ENCODE data around the gene BTBD10. TPM values are rescaled to one million over a fixed set of nuclear protein-coding genes. Genes with fewer than 3 reads are reported as not detected.

BTBD10 gene
- total RNA-seq, 1 donor from 2014 or later: 21.9 TPM

- Histone ChIP-seq H3K27me3 (no peaks in the 10 kb centered on the region), H3K36me3 (no peaks in the 10 kb centered on the region), H3K9me3 (peaks cover 13% of the 10 kb centered on the region), H3K27ac (no peak overlapping the region), H3K4me1 (no peaks in the 10 kb centered on the region), H3K4me3 (no peak overlapping the region)
- no peak for DNase-seq
- ATAC-seq: no peak
- TF ChIP-seq CTCF (IDR thresholded peaks at IDR 0.05): no peak
- intact Hi-C loops (cut with DNase I): no loop called here
These were observed 33.7 kb downstream of the BTBD10 start for GRCh38 chr11:13429288-13429687.

- no peaks in the 10 kb centered on the region for H3K27me3 ChIP-seq
- H3K4me1 ChIP-seq: no peaks in the 10 kb centered on the region
- DNase-seq (no peak), ATAC-seq (no peak)
- intact Hi-C loops (cut with DNase I): no loop called here
- TF ChIP-seq CTCF (IDR thresholded peaks at IDR 0.05): no peak
- no peak overlapping the region for H3K27ac ChIP-seq
- no peak overlapping the region for H3K4me3 ChIP-seq
- H3K9me3 ChIP-seq: peaks cover 13% of the 10 kb centered on the region
- no peaks in the 10 kb centered on the region for H3K36me3 ChIP-seq
These were observed 35.6 kb downstream of the BTBD10 start for GRCh38 chr11:13427440-13427839.

GRCh38 chr11:13423372-13423771 is 39.6 kb downstream of the BTBD10 start:
- Histone ChIP-seq H3K27me3 (no peaks in the 10 kb centered on the region), H3K9me3 (peaks cover 7% of the 10 kb centered on the region), H3K36me3 (no peaks in the 10 kb centered on the region), H3K4me1 (no peaks in the 10 kb centered on the region), H3K4me3 (no peak overlapping the region), H3K27ac (no peak overlapping the region)
- DNase-seq (no peak), ATAC-seq (no peak)
- TF ChIP-seq CTCF (IDR thresholded peaks at IDR 0.05): no peak
- intact Hi-C loops (cut with DNase I): no loop called here

GRCh38 chr11:13421561-13421960 is 41.5 kb downstream of the BTBD10 start:
- Histone ChIP-seq H3K27me3 (no peaks in the 10 kb centered on the region), H3K4me3 (no peak overlapping the region), H3K27ac (no peak overlapping the region), H3K9me3 (no peaks in the 10 kb centered on the region), H3K4me1 (no peaks in the 10 kb centered on the region), H3K36me3 (peaks cover 6% of the 10 kb centered on the region)
- no peak for ATAC-seq
- no peak for DNase-seq
- no peak for TF ChIP-seq CTCF (IDR thresholded peaks at IDR 0.05)
- intact Hi-C loops (cut with DNase I): no loop called here

- no peak for ATAC-seq
- H3K4me3 ChIP-seq: no peak overlapping the region
These were observed 47.8 kb downstream of the BTBD10 start for GRCh38 chr11:13415201-13415600.

More at GRCh38 chr11:13415201-13415600, 47.8 kb downstream of the BTBD10 start:
- H3K4me1 ChIP-seq: no peaks in the 10 kb centered on the region
- no peaks in the 10 kb centered on the region for H3K9me3 ChIP-seq
- TF ChIP-seq CTCF (IDR thresholded peaks at IDR 0.05): no peak
- intact Hi-C loops (cut with DNase I): no loop called here
- H3K27me3 ChIP-seq: no peaks in the 10 kb centered on the region
- H3K27ac ChIP-seq: no peak overlapping the region
- DNase-seq: no peak
- H3K36me3 ChIP-seq: peaks cover 51% of the 10 kb centered on the region
